WTC11 (cell line): ENCODE results near the gene TIAM2. TPM values are rescaled to one million over a fixed set of nuclear protein-coding genes. Genes with fewer than 3 reads are reported as not detected.

Experiments used
- ATAC-seq: fragments of 200-7000 bp; cut with Tn5 transposase; 2 replicates; pipeline ENCODE4 v1.10.0; 2021; ENCODE audit warnings: mild to moderate bottlenecking, moderate library complexity
- CTCF ChIA-PET: fragments of 300-600 bp; sonication (Branson Sonifier 250); formaldehyde crosslinking; loops from one replicate; lab custom pipeline; 2021; ENCODE audit warnings: antibody characterized with exemption; lab: Charles Lee
- POLR2A ChIA-PET: fragments of 350-600 bp; sonication (Branson Sonifier 250); formaldehyde crosslinking; loops from one replicate; lab custom pipeline; 2021; ENCODE audit warnings: antibody characterized with exemption; lab: Charles Lee
- DNase-seq: peaks from one replicate; pipeline ENCODE4 v3.0.0; 2021; ENCODE audit warnings: low spot score
- H3K27ac Mint-ChIP-seq: 2 replicates; pipeline ENCODE4 v1.8.0; 2021; ENCODE audit warnings: mixed read lengths
- H3K27me3 Mint-ChIP-seq: 2 replicates; pipeline ENCODE4 v1.8.0; 2021; ENCODE audit warnings: low read depth, mild to moderate bottlenecking, moderate library complexity, mixed read lengths
- H3K36me3 Mint-ChIP-seq: 2 replicates; pipeline ENCODE4 v1.8.0; 2021; ENCODE audit warnings: mixed read lengths
- H3K4me1 Mint-ChIP-seq: 2 replicates; pipeline ENCODE4 v1.8.0; 2022; ENCODE audit warnings: mixed read lengths
- H3K4me3 Mint-ChIP-seq: 2 replicates; pipeline ENCODE4 v1.8.0; 2021; ENCODE audit warnings: mild to moderate bottlenecking, moderate library complexity, mixed read lengths
- H3K9me3 Mint-ChIP-seq: 2 replicates; pipeline ENCODE4 v1.8.0; 2021; ENCODE audit warnings: mixed read lengths
- ATF3 ChIP-seq: sonication (generic); formaldehyde crosslinking; conservative IDR thresholded peaks from 2 replicates; pipeline ENCODE4 v1.8.1; 2022; ENCODE audit warnings: mild to moderate bottlenecking, missing genetic modification reagents
- CDX4 ChIP-seq: fragments of 250-450 bp; sonication (Bioruptor Pico); IDR thresholded peaks from 2 replicates; pipeline ENCODE4 v1.9.0; 2021; ENCODE audit warnings: moderate library complexity, mild to moderate bottlenecking, inconsistent platforms, borderline replicate concordance
- CREB1 ChIP-seq: sonication (generic); formaldehyde crosslinking; IDR thresholded peaks from 2 replicates; pipeline ENCODE4 v1.8.0; 2023; ENCODE audit warnings: mild to moderate bottlenecking, missing genetic modification reagents
- FOXJ3 ChIP-seq: sonication (generic); formaldehyde crosslinking; IDR thresholded peaks from 2 replicates; pipeline ENCODE4 v1.9.0; 2021; ENCODE audit warnings: missing genetic modification reagents, mild to moderate bottlenecking, borderline replicate concordance
- FOXP1 ChIP-seq: sonication (generic); formaldehyde crosslinking; IDR thresholded peaks from 2 replicates; pipeline ENCODE4 v1.8.0; 2022; ENCODE audit warnings: missing genetic modification reagents, mild to moderate bottlenecking, moderate library complexity, borderline replicate concordance
- GABPB1 ChIP-seq: sonication (generic); formaldehyde crosslinking; IDR thresholded peaks from 2 replicates; pipeline ENCODE4 v1.8.1; 2023; ENCODE audit warnings: mild to moderate bottlenecking, missing genetic modification reagents
- GTF2I ChIP-seq: fragments of 250-450 bp; sonication (Bioruptor Pico); conservative IDR thresholded peaks from 2 replicates; pipeline ENCODE4 v1.4.0; 2021; ENCODE audit warnings: mild to moderate bottlenecking
- JUN ChIP-seq: sonication (generic); formaldehyde crosslinking; IDR thresholded peaks from 2 replicates; pipeline ENCODE4 v1.8.0; 2023; ENCODE audit warnings: mild to moderate bottlenecking, missing genetic modification reagents
- NFYB ChIP-seq: sonication (generic); formaldehyde crosslinking; conservative IDR thresholded peaks from 2 replicates; pipeline ENCODE4 v1.8.0; 2022; ENCODE audit warnings: low read depth, missing genetic modification reagents
- PRDM15 ChIP-seq: sonication (generic); formaldehyde crosslinking; IDR thresholded peaks from 2 replicates; pipeline ENCODE4 v1.8.0; 2022; ENCODE audit warnings: missing genetic modification reagents
- SOX15 ChIP-seq: fragments of 250-450 bp; sonication (Bioruptor Pico); IDR thresholded peaks from 2 replicates; pipeline ENCODE4 v1.9.0; 2021; ENCODE audit warnings: mild to moderate bottlenecking
- STAT6 ChIP-seq: sonication (generic); formaldehyde crosslinking; conservative IDR thresholded peaks from 2 replicates; pipeline ENCODE4 v1.8.1; 2023; ENCODE audit warnings: mild to moderate bottlenecking, low read depth, missing genetic modification reagents, moderate library complexity
- TEAD4 ChIP-seq: sonication (generic); formaldehyde crosslinking; IDR thresholded peaks from 2 replicates; pipeline ENCODE4 v1.8.0; 2022; ENCODE audit warnings: mild to moderate bottlenecking, missing genetic modification reagents
- USF1 ChIP-seq: sonication (generic); formaldehyde crosslinking; IDR thresholded peaks from 2 replicates; pipeline ENCODE4 v1.8.0; 2022; ENCODE audit warnings: mild to moderate bottlenecking, missing genetic modification reagents
- ZBTB21 ChIP-seq: sonication (generic); formaldehyde crosslinking; IDR thresholded peaks from 2 replicates; pipeline ENCODE4 v1.8.1; 2023; ENCODE audit warnings: mild to moderate bottlenecking, missing genetic modification reagents, borderline replicate concordance
- ZNF281 ChIP-seq: sonication (generic); formaldehyde crosslinking; IDR thresholded peaks from 2 replicates; pipeline ENCODE4 v1.8.0; 2023; ENCODE audit warnings: mild to moderate bottlenecking, missing genetic modification reagents
- ZNF317 ChIP-seq: sonication (generic); formaldehyde crosslinking; IDR thresholded peaks from 2 replicates; pipeline ENCODE4 v1.8.1; 2023; ENCODE audit warnings: low read depth, mild to moderate bottlenecking, moderate library complexity, missing genetic modification reagents, borderline replicate concordance
- ZNF512 ChIP-seq: sonication (generic); formaldehyde crosslinking; IDR thresholded peaks from 2 replicates; pipeline ENCODE4 v1.8.1; 2022; ENCODE audit warnings: missing genetic modification reagents, borderline replicate concordance
- total RNA-seq: library from RNA; stranded (reverse); gene quantifications from 3 replicates; pipeline ENCODE4 v1.2.3, GENCODE V29; 2021

TIAM2 gene
- total RNA-seq, 1 experiment from 2014 or later: 15.1 TPM

- no peak for TF ChIP-seq PRDM15 (CRISPR knock-in tag)
These were observed 52.4 kb downstream of the TIAM2 start (continued) for GRCh38 chr6:155047523-155047922.

- Mint-ChIP-seq H3K4me1 (peaks cover 13% of the 10 kb centered on the region), H3K9me3 (no peaks in the 10 kb centered on the region), H3K27me3 (no peaks in the 10 kb centered on the region), H3K4me3 (no peak overlapping the region), H3K27ac (no peak overlapping the region), H3K36me3 (no peaks in the 10 kb centered on the region)
- DNase-seq (no peak), ATAC-seq (no peak)
- CTCF ChIA-PET: no interaction called here
- POLR2A ChIA-PET: interaction anchor here (0.6 kb wide), 1 partner anchor 60 kb away, joined by 4 read pairs; no protein-coding TSS in a partner anchor
- TF ChIP-seq USF1 (CRISPR knock-in tag) (0 out of 2 replicates have a peak, but pooled peaks have one; percentile 14), FOXJ3 (CRISPR knock-in tag) (no peak)
- TF ChIP-seq, all 79 proteins: peak for 1
These were observed 55.2 kb downstream of the TIAM2 start for GRCh38 chr6:155050311-155050710.

- CTCF ChIA-PET: no interaction called here
- no peak for TF ChIP-seq TEAD4 (CRISPR knock-in tag)
- no peak for TF ChIP-seq NFYB (CRISPR knock-in tag)
- TF ChIP-seq ATF3: no peak
- no peak for TF ChIP-seq SOX15 (CRISPR knock-in tag)
- no peak for TF ChIP-seq JUN
- TF ChIP-seq GTF2I (CRISPR knock-in tag): no peak
- no peak for TF ChIP-seq ZNF512 (CRISPR knock-in tag)
- no peak for TF ChIP-seq GABPB1 (CRISPR knock-in tag)
- no peak for TF ChIP-seq FOXP1 (CRISPR knock-in tag)
- TF ChIP-seq ZNF281 (CRISPR knock-in tag): no peak
- no peak for TF ChIP-seq ZBTB21 (CRISPR knock-in tag)
- TF ChIP-seq ZNF317 (CRISPR knock-in tag): no peak
- TF ChIP-seq CREB1 (CRISPR knock-in tag): no peak
- no peak for TF ChIP-seq STAT6 (CRISPR knock-in tag)
- TF ChIP-seq CDX4 (CRISPR knock-in tag): no peak
These were observed 59.6 kb downstream of the TIAM2 start for GRCh38 chr6:155054491-155055250.

More at GRCh38 chr6:155054491-155055250, 59.6 kb downstream of the TIAM2 start:
- ATAC-seq (no peak), DNase-seq (no peak)
- POLR2A ChIA-PET: no interaction called here
- no peaks in the 10 kb centered on the region for H3K36me3 Mint-ChIP-seq
- H3K9me3 Mint-ChIP-seq: no peaks in the 10 kb centered on the region
- H3K4me3 Mint-ChIP-seq: no peak overlapping the region
- H3K27ac Mint-ChIP-seq: peak overlapping the region; percentile 36; the same call in 1 of the 2 replicates
- no peaks in the 10 kb centered on the region for H3K27me3 Mint-ChIP-seq
- peaks cover 2% of the 10 kb centered on the region; the same call in 1 of the 2 replicates for H3K4me1 Mint-ChIP-seq
